ENCODE results near the gene ATP13A4.
"Not testable (repeated sequence)": the region's sequence is repeated elsewhere in the genome, so short reads cannot be mapped to it uniquely, and the experiment has no call there.

ATP13A4 gene

DNA sequence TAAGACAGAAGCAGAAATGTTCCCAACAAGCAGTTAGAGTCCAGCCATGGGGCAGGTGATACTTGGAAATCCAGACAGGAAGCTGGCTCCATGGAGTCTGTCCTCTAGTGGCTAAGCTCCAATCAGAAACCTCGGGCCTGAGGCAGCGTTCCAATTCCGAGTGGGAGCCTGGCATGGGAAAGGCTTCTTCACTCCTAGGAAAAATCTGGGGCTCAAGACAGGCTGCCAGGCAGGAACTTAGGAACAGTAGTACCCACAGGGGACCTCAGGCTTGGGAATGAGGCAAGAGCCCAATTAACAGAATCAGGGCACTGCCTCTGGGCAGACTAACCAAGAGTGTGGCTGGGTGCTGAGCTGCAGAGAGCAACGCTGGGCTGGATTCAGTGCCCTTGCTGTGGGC is 6.2 kb upstream of the ATP13A4 start:
- no peak for DNase-seq (ENCODE audit: low read depth in 4 of 4, low spot score in 1 of 4)

DNA sequence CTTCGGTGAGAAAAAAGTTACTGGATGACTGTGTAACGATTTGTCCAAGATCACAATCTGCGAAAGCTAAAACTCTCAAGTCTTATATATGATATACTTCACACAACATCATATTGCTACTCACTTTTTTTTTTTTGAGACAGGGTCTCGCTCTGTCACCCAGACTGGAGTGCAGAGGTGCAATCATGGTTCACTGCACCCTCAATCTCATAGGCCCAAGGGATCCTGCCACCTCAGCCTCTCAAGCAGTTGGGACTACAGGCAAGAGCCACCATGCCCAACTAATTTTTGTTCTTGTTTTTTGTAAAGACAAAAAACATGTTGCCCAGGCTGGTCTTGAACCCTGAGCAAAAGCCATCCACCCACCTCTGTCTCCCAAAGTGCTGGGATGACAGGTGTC is 5.4 kb upstream of the ATP13A4 start:
- no peak for DNase-seq (ENCODE audit: low read depth in 4 of 4, low spot score in 1 of 4)

DNA sequence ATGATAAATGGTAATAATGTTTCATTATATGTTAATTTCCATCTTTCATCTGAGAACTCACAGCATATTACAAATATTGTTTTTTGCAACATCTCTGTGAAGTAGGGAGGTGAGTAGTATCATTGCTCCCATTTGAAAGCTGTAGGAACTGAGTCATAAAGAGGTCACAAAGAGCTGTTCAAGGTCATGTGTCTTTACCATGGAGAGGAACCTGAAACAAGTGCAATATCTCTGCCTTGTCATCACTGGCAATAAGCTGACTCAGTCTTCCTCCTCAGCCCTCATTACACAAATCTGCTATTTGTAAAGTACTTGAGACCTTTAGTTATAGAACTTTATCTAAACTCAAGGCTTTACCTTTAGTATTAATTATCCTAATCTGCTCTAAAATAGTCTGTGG is 4.4 kb upstream of the ATP13A4 start:
- no peak for DNase-seq (ENCODE audit: low read depth in 4 of 4, low spot score in 1 of 4)

DNA sequence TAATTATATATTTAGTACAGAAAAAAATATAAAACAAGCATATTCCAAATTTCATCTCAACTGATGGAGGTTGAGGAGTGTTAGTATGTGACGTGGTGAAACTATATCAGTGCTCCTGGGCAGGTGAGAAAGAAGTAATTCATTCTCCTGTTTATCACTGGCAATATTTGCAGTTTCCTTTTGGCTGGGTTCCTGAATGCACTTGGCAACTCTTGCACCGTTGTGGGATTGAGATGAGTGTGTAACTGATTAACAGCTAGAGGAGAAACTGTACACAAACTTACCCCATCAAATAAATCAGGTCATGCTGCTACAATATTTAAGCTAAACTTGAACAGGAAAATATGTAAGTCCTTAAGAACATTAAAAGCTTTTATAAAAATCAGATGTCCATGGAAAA is 2.1 kb upstream of the ATP13A4 start:
- no peak for DNase-seq (ENCODE audit: low read depth in 4 of 4, low spot score in 1 of 4)

DNA sequence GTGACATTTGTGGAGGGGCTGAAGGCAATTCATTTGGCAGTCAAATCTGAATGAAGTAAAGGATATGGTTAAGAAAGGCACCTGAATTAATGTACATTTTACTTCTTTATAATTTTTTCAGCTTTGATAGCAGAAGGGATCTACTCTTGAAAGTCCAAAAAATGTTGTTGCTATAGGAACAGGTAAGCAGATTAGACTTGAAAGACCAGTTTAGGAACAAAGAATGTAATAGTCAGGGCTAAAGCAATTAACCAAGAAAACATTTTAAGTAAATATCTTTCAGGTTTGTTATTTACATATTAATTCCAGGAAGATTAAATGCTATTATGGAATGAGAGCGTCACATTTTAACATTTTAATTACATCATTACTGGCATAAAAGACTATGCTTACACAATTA is 1.1 kb downstream of the ATP13A4 start:
- DNase-seq (ENCODE audit: low read depth in 4 of 4, low spot score in 1 of 4), result no peak

DNA sequence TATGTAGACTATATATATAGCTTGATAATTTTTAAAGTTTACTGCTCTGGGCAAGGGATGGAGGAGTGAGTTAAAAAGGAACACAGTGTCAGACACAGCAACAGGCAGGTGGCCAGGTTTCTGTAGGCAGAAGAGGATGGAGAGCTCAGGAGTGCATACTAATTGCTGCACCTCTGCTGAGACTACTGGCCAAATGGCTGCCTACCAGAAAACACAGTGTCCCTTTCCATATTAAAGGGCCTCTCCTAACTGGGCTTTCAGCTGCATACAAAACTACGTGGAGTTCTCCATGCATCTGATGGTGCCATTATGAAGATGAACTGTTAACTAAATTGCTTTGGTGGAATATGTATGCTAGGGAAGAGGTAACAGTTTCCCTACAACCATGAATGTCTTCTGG is 1.8 kb downstream of the ATP13A4 start:
- DNase-seq (ENCODE audit: low read depth in 4 of 4, low spot score in 1 of 4), result no peak

DNA sequence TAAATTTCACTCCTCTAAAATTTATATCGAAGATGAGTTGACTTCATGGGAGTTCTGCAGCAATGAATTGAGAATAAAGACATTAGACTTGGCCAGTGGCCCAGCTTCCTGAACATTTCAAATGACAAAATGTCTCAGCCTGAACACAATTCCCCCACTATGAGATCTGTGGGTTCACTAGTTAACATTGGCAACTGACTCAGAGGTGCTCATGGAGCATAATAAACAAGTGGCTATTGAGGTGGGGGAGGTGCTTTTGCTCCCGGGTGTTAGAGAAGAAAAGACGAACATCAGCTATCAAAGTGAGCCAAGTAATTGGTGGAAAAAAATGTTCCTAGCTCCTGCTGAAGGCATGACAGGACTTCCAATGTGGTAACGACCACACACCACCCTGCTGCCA is 6.3 kb downstream of the ATP13A4 start:
- DNase-seq (ENCODE audit: low read depth in 4 of 4, low spot score in 1 of 4), result no peak

DNA sequence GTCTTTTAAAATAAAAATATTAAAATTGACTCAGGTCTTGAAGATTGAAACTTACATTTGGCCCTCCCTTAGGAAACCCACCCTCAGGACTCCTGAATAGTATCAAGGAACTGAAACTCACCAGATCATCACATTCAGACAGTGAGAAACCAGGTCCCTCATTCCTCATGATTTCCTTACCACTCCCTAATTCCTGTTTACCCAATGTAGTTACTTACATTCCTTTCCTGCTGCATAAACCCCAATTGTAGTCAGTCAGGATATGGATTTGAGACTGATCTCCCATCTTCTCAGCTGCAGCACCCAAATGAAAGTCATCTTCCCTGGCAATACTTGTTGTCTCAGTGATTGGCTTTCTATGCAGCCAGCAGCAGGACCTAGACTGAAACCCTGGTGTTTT is 8.6 kb downstream of the ATP13A4 start:
- DNase-seq (ENCODE audit: low read depth in 4 of 4, low spot score in 1 of 4), result no peak

DNA sequence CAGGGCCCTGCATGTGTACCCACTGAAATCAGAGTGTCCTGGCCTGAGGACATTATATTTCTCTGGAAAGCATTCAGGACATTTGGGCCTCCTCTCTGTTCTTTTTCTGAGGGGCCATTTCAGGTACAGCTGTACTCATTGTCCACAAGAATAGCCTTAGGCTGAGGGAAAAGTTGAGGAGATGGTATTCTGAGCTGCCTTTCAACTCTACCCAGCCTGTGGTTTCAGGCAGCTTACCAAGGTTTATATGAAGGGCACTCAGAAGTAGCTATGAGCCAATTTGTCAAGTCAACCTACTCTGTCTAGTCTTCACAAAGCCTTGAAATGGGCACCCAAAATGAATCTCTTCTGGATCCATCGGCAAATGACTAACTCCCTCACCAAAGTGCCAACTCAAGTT is 9.4 kb downstream of the ATP13A4 start:
- DNase-seq (ENCODE audit: low read depth in 4 of 4, low spot score in 1 of 4), result no peak

DNA sequence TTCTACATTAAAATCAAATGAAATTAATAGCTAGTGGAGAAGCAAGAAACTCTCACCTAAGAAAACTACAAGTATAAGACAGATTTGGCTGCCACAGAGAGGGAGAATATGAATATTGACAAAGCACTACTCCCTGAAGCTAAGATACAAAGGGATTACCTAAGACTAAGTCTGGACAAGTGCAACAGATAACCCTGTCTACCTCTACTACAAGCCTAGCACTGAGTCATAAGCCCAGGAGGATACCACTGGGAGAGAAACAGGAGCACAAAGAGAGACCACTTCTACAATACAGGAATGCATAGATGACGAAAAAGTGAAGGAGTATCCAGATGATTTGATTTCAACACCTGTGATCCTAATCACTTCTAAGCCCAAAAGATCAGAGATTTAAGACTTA is 10.4 kb downstream of the ATP13A4 start:
- DNase-seq (ENCODE audit: low read depth in 4 of 4, low spot score in 1 of 4), result no peak

DNA sequence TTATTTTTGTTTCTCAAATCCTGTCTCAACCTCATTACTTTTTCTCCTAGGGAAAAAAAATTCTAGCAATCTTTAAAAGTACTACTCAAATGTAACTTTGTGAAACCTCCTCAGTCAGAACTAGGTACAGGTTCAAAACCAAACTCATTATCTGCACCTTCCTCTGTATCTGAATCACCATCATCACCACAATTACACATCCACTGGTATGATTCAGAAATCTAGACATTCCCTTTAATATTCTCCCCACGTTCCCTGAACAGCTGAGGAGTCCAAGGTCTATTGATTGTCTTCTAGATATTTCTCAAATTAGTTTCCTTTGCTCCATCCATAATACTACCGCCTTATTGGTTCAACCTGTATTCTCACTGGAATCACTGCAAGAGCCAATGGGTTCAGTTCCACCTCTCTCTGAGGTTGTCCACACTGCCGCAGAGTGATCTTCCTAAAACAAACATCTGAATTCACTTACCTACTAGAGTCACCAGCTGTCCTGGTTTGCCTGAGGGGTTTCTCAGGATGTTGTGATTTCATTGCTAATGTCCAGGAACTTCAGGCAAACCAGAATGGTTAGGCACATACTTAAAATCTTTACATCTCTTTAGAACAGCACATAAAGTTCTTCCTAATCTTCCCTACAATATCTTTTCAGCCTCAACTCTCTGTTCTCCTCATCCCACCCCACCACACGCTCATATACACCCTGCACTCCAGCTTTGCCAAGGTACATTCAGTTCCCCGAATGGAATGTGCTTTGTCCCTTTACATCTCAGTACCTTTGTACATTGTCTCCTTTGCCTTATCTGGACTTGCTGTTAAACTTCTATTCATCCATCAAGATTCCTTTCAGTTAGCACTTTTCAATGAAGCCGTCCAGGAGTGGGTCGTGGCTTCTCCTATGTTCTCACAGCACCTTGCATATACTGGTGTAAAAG is 24.2 kb downstream of the ATP13A4 start:
- DNase-seq (ENCODE audit: low read depth in 4 of 4, low spot score in 1 of 4), result no peak

DNA sequence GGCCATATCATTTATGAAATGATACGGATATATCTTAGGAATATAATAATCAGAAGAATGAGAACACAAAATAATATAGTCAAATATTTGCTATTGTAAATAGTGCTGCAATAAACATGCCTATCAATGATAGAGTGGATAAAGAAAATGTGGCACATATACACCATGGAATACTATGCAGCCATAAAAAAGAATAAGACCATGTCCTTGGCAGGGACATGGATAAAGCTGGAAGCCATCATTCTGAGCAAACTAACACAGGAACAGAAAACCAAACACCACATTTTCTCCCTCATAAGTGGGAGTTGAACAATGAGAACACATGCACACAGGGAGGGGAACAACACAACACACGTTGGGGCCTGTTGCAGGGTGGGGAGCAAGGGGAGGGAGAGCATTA is 28.6 kb downstream of the ATP13A4 start:
- not testable (repeated sequence) for DNase-seq (ENCODE audit: low read depth in 4 of 4, low spot score in 1 of 4)

DNA sequence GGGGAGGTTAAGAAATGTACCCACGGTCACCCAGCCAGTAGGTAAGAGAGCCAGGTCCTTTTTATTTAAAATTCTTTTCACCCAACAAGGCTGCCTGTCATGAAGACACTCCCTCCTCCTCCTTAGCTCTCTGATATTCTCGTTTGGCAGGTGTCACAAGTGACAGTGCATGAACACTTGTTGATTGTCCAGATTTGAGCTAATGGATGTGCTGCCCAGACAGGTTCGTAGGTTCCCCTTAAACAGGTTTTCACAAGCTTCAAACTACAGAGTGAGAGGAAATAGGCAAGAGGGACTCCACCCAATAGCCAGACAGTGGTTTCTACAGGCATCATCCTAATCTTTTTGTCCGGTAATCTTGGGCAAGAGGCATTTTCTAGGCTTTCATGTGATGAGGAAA is 32.2 kb downstream of the ATP13A4 start:
- DNase-seq (ENCODE audit: low read depth in 4 of 4, low spot score in 1 of 4), result no peak

DNA sequence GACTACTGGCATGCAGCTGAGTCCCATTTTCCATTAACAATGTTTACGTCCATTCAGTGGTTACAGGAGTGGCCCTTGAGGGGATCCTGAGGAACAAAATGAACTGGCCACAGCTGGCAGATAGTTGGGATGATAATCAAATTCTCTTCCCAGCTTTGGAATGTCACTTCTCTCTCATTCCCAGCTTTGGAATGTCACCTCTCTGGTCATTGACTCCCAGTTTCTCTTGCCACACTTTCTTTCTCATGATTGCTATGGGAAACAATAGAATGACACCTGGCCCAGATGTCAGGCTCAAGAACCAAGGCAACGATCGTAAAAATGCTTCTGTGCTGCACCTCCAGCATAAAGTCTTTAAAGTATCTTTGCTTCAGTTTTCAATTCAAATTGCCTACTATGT is 34.0 kb downstream of the ATP13A4 start:
- DNase-seq (ENCODE audit: low read depth in 4 of 4, low spot score in 1 of 4), result no peak

DNA sequence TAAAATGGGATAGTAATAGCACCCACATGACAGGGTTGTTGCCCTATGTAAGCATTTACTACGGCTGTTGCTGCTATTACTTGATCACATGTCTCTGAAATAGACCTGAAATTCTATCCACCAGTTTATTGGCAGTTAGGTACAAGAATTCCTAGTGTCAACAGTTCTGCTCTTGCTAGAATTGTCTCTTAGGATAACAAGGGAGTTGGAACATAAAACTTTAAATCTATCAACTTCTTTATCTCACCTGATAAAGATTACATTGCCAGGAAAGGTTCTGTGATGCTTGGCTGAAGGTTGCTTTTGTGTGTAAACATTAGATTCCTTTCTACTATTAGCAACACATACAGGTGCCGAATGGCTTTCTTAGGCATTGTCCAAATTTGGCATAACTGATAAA is 38.7 kb downstream of the ATP13A4 start:
- no peak for DNase-seq (ENCODE audit: low read depth in 4 of 4, low spot score in 1 of 4)

DNA sequence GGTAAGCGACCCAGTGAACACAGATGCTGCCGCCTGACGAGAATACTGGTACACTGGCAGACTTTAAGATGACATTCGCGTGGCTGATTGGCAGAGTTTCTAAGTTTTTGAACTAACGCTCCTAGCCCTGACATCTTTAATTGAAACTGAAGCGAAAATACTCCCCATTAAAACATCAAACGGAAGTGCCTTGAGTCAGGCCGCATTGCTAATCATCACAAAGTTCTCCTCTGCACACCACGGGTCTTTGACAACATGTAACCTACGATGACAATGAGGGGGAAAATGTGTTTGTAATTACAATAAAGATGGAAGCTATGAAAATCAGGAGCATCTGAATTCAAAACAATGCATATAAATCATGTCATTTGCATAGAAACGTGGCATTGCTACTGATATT is 44.5 kb downstream of the ATP13A4 start:
- DNase-seq (ENCODE audit: low read depth in 4 of 4, low spot score in 1 of 4), result no peak

DNA sequence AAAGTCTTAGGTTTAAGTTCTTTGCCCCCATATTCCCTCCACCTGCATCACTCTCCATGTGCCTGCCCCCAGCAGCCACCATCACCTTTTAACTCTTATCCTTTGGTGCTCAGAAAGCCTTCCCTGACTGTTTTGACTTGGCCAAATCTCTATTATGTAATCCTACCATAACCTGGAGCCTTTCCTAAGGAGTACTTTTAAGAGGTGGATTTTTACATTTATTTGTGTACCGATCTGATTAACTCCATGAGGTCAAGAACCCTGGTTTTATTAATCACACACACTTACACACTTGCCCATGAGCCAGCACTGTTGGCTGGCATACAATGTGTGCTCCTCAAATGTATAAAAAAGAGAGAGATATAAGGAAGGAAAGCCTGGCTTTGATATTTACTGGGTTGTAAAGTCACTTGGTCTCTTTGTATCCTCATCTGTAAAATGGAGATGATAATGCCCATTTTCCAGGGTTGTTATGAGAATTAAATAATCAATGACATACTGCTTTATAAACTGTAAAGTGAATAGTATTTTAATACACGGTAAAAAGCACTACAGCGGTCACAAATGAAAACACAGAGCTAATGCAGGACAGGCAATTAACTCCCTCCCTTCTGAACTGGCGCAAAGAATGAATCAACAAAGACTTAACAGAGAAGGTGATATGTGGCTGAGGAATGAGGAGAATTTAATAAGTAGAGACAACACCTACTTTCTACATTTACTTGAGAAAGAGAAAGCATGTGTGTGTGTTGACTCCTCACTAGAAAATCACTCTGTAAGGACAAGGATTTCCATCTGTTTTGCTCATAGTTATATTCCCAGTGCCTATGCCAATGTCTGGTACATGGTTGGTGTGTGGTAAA is 45.4 kb downstream of the ATP13A4 start:
- DNase-seq (ENCODE audit: low read depth in 4 of 4, low spot score in 1 of 4), result no peak

DNA sequence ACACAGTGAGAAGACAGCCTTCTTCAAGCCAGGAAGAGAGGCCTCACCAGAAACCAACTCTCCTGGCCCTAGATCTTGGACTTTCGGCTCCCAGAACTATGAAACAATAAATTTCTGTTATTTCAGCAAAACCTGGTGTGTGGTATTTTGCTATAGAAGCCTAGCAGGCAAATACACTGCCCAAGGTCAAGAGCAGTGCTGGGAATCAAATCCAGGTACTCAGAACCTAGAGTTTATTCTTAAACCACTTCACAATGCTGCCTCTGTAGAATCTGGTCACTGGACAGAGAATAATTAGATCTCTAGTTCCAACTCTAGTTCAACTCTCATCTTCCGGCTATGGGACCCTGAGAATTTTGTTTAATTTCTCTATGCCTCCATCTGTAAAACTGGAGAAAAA is 46.6 kb downstream of the ATP13A4 start:
- DNase-seq (ENCODE audit: low read depth in 4 of 4, low spot score in 1 of 4), result no peak

DNA sequence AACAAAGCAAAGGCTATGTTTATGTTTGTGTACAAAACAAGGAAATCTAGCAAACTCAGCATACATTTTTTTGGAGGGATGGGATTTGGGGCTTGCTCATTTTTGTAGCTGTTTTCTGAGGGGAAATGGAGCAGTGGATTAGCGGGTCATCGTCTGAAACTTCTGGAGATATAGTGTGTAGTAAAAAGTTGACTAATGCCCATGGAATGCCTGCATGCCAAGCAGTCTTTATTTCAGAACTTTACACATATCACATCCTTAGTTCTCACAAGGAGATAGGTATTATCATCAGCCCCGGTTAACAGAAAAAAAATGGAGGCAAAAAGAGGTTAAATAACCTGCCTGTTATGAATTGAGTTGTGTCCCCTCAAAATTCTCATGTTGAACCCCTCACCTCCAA is 47.1 kb downstream of the ATP13A4 start:
- DNase-seq (ENCODE audit: low read depth in 4 of 4, low spot score in 1 of 4), result no peak

DNA sequence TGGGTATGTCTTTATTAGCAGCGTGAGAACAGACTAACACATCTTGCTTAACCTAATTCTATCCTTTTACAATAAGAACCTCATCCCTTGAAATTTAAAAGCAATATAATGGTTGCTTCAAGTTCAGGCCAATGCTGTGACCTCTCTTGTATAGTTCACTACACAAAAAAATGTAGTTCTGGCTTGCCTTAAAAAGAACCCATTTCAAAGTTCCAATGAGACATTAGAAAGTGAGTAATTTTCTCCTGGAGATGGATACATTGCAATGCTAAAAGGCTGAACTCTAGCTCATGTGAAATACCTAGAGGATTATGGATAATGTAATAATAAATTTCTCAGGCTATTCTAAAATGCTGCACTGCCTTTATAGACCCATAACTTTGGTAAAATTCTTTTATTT is 47.8 kb downstream of the ATP13A4 start:
- DNase-seq (ENCODE audit: low read depth in 4 of 4, low spot score in 1 of 4), result no peak

DNA sequence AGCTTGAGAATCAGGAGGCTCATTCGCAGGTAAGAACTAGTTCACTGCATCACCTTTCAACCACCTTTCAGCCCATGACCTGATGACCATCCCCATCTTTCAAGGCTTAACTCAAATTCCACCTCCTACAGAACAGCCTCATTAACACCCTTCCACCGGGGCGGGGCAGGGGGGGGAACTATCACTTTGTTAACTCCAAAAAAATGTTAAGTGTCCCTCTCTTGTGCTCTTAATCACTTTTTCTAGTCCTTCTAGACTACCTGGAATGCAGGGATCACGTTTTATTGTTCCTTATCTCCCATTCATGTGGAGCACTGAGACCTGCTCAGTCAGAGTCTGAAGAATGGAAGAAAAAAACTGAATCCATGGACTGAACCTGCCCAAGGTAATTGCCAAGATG is 51.8 kb downstream of the ATP13A4 start:
- DNase-seq (ENCODE audit: low read depth in 4 of 4, low spot score in 1 of 4), result no peak

DNA sequence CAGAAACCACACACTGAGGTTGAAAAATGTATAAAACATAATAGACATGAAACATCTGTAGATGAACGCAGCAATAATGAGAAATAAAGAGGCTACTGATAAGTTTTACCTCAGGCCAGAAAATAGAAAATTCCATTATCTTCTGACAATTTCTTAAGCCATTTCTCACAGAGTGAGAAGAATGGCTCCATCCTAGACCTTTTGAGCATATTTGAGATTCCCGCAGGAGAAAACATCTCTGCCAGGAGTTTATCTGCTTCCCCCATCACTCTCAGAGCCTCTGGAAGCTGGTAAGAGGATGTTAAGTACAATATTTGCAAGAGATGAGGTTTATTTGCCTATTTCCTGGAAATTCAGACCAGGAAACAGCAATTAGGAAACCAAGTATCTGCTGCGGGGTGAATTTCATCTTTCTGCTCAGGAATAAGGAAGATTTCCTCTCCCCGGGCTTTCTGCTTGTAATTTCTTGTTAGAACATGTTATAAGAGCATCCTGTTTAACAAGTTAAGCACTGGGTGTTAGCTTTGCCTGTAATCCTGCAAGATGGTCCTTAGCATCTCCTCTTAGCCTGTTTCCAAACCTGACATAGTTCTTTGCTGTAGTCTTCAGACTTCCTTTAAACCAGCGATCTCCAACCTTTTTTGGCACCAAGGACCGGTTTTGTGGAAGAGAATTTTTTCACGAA is 54.8 kb downstream of the ATP13A4 start:
- DNase-seq (ENCODE audit: low read depth in 4 of 4, low spot score in 1 of 4), result no peak

All from stimulated activated CD4-positive, alpha-beta T cell treated with anti-CD3 and anti-CD28 coated beads, Interleukin-1b, Interleukin-23, amount 100 ng/mL, for 24 hours (primary cell).